ENCODE data around the gene GFY.

The GFY gene

GRCh38 chr19:49425178-49425577, at the start of gene GFY:
Gene GFY (plus strand): TSS chr19:49425388. CDS start chr19:49426431, 1,043 bp downstream.
- TF ChIP-seq CTCF (IDR thresholded peaks at IDR 0.05; ENCODE audit: borderline replicate concordance, control extremely low read depth, extremely low read depth, insufficient read depth, missing control alignments), result no peak
- DNase-seq (ENCODE audit: low spot score), result no peak
- in situ Hi-C loops (cut with MboI; ENCODE audit: low sequenced_read_pairs, unreplicated experiment), result loop anchor here (25.0 kb wide), 1 partner anchor 163 kb away; no protein-coding TSS in a partner anchor

GRCh38 chr19:49378512-49378911, 46.7 kb upstream of the GFY start:
- no peak for TF ChIP-seq CTCF (IDR thresholded peaks at IDR 0.05; ENCODE audit: borderline replicate concordance, control extremely low read depth, extremely low read depth, insufficient read depth, missing control alignments)
- DNase-seq (ENCODE audit: low spot score), result no peak
- in situ Hi-C loops (cut with MboI; ENCODE audit: low sequenced_read_pairs, unreplicated experiment), result no loop called here

GRCh38 chr19:49380391-49380790, 44.8 kb upstream of the GFY start:
- in situ Hi-C loops (cut with MboI; ENCODE audit: low sequenced_read_pairs, unreplicated experiment), result no loop called here
- TF ChIP-seq CTCF (IDR thresholded peaks at IDR 0.05; ENCODE audit: borderline replicate concordance, control extremely low read depth, extremely low read depth, insufficient read depth, missing control alignments), result no peak
- DNase-seq (ENCODE audit: low spot score), result no peak

GRCh38 chr19:49382639-49383038, 42.5 kb upstream of the GFY start:
- DNase-seq (ENCODE audit: low spot score), result no peak
- in situ Hi-C loops (cut with MboI; ENCODE audit: low sequenced_read_pairs, unreplicated experiment), result no loop called here
- no peak for TF ChIP-seq CTCF (IDR thresholded peaks at IDR 0.05; ENCODE audit: borderline replicate concordance, control extremely low read depth, extremely low read depth, insufficient read depth, missing control alignments)

GRCh38 chr19:49383599-49383998, 41.6 kb upstream of the GFY start:
- DNase-seq (ENCODE audit: low spot score), result no peak
- TF ChIP-seq CTCF (IDR thresholded peaks at IDR 0.05; ENCODE audit: borderline replicate concordance, control extremely low read depth, extremely low read depth, insufficient read depth, missing control alignments), result no peak
- in situ Hi-C loops (cut with MboI; ENCODE audit: low sequenced_read_pairs, unreplicated experiment), result no loop called here

GRCh38 chr19:49387936-49388372, 37.2 kb upstream of the GFY start, which contains the start of gene KASH5:
Gene KASH5 (plus strand): TSS chr19:49388249. CDS start chr19:49390884, 2,635 bp downstream.
- peak; percentile 95 for DNase-seq (ENCODE audit: low spot score)
- no peak for TF ChIP-seq CTCF (IDR thresholded peaks at IDR 0.05; ENCODE audit: borderline replicate concordance, control extremely low read depth, extremely low read depth, insufficient read depth, missing control alignments)
- in situ Hi-C loops (cut with MboI; ENCODE audit: low sequenced_read_pairs, unreplicated experiment), result no loop called here
